ENCODE measurements around the gene RGS17.
"Not testable (repeated sequence)": the region's sequence is repeated elsewhere in the genome, so short reads cannot be mapped to it uniquely, and the experiment has no call there.

The RGS17 gene

DNA sequence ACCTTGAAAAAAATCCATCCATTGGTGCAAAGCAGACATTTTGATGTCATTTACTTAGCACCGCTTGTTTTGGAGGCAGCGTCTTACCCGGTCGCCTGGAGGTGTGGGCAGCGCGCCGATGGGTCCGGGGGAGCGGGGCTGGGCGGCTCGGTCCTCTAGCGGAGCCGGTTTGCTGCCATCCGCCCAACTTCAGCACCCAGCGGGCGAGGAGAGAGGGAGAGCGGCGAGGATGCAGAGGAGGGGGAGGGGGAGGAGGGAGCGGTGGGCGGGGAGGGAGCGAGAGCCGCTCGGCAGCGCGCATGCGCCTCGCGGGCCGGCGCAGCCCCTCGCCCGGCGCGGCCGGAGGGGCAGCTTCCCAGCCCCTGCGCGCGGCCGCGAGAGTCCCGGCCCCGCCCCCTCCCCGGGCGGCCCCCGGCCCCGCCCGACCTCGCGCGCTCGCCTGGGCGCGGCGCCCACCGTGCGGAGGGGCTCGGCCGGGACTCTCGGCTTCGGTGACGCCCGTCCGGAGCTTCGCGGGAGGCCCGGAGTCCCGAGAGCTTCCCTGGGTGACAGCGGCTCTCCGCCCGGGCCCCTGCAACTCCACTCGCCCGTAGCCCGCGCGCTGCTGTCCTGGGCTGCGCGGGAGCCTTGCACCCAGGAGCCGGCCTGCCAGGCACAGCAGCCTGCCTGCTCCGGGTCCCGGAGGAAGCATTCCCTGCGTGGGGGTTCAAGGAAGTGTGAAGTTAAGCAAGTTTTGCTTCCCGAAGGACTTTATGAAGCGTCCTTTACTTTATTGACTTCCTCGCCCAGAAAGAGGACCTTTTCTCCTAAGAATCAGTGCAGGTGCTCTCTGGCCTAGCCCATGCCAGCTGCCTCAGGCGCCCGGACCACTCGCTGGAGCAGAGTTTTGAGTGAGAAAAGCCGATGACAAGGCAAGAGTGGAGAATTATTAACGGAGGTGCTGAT is at the start of gene RGS17:
Gene RGS17 (minus strand): TSS at position 246 of the 945 bp plus-strand sequence. CDS start 87,264 bp downstream, outside the sequence.
- DNase-seq: peak; percentile 9

DNA sequence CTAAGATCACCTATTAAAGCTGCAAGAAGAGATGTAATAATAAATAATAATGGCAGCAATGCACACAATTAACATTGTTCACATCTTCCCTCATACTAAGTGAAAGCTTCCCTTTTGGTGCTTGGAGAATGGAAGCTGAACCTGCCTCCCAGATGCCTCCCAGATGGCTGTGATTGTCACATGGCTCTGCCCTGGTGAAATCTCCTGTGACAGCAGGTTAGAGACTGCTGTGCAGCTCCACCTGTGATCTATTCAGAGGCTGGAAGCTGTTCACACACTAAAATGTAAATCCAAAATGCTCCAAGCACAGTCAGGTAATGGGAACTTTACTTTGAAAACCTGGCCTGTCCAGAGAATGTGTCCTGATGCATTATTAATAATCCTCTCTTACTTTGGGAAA is 41.7 kb upstream of the RGS17 start:
- DNase-seq: no peak

- DNase-seq: peak; percentile 4
Measured at GRCh38 chr6:153170511-153170910, 39.4 kb upstream of the RGS17 start.

GRCh38 chr6:153167907-153168306 is 36.8 kb upstream of the RGS17 start:
- DNase-seq: no peak

GRCh38 chr6:153167061-153167891 is 36.2 kb upstream of the RGS17 start:
- peak; percentile 58 for DNase-seq

- DNase-seq: no peak
Measured at GRCh38 chr6:153162646-153163045, 31.6 kb upstream of the RGS17 start.

DNA sequence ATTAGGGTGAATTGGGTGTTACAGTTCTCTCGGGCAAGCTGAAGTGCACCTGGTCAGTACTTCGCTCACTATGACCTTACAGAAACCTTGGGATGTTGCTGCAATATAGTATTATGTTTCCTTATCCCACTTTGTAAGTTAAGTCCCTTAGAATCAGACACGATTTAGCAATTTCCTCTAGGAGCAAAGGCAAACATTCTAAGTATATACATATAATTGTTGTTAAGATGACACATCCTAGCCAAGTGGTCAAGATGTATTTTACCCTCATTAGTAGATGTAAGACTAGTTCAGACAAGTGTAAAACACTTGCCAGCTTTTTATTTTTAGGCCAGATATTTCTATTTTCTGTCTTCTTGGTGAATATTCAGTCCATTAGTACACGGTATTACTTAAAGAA is 31.1 kb upstream of the RGS17 start:
- DNase-seq: no peak

GRCh38 chr6:153160221-153160620 is 29.1 kb upstream of the RGS17 start:
- no peak for DNase-seq

DNA sequence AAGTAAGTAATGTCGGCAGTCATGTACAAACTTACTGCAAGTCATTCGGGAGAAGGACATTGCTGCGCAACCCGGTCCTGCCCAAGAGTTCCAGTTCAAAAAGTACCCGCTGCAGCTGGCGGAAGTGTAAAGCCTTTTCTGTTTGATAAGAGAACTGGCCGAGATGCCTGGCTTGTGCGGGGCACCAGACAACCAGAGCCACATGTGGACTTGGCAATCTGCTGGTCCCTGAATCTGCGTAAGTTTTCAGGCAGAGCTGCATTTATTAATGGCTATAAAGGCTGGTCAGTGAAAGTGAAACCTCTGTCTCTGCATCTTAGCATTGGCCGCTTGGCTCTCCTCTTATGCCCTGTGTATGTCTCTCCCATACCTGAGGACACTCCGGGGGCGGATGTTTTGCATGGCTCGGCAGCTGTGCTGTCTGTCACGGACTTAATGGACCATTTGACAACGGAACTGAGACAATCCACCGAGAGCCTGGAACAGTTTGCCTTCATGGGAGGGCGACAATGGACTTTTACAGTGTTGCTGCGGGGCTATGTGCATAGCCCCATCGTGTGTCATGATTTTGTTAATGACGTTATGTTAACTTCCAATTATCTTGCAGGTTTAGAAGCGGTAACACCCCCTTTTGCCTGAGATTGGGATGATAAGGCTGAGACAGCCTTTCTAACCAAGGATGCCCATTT is 19.8 kb upstream of the RGS17 start:
- DNase-seq: no peak

GRCh38 chr6:153150371-153150751 is 19.3 kb upstream of the RGS17 start:
- no peak for DNase-seq

GRCh38 chr6:153149891-153150290 is 18.8 kb upstream of the RGS17 start:
- DNase-seq: no peak

DNA sequence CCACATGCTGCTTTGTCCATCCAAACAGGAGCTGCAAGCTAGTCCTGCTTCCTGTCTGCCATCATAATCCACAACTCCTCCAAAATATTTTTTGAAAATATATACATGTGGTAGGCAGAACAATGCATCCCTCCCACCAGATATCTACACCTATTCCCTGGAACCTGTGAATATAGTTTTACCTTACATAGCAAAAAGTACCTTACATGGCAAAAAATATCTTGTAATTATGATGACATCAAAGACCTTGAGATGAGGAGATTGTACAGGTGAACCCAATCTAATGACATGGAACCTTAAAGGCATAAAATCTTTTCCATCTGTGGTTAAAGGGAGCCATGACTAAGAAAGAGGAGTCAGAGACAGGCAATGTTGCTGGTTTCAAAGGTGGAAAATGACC is 15.3 kb upstream of the RGS17 start:
- no peak for DNase-seq

DNA sequence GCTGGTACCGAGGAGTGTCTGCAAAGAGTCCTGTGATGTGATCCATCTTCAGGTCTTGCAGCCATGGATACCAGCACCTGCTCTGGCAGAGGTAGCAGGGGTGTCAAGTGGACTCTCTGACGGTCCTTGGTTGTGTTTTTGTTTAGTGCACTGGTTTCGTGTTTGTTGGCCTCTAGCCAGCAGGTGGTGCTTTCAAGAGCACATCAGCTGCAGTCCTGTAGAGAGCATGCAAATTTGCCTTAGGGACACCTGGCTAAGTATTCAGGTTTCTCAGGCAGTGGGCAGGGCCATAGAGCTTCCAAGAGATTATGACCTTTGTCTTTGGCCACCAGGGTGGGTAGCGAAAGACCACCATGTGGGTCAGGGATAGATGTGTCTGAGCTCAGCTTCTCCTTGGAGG is 14.5 kb upstream of the RGS17 start:
- no peak for DNase-seq

DNA sequence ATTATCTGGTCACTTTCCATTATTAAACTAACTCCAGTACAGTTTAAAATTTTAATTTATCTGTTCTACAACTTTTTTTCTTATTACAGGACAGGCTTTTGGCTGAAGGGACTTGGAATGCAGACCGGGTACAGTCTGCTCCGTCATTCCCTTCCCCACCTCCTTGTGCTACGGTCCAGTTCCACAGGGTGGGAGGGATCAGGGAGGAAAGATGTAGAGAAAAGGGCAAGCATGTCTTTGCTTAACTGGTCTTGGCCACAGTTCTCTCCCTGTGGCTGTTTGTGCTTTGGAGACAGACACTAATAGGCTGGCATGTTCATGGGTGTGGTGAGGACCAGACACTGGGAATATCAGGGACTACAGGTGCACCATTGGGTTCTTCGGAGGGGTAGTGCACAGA is 12.1 kb upstream of the RGS17 start:
- DNase-seq: no peak

- no peak for DNase-seq
Measured at GRCh38 chr6:153140299-153140698, 9.2 kb upstream of the RGS17 start.

DNA sequence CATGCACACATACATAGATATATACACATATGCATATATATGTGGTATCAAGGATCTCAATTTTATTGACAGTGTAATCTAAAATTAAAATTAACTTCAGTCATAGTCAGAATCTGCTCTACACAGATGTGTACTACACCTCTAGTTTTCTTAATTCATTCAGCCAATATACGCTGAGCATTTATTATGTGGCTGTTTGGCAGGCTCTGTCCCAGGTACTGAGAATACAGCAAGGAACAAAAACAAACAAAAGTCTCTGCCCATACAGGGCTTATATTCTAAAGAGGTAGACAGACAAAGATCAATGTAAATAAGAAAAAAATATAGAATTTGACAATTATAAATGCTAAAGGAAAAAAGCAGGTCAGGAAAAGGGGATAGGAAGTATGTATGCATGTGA is 7.8 kb upstream of the RGS17 start:
- DNase-seq: no peak

GRCh38 chr6:153135681-153136080 is 4.6 kb upstream of the RGS17 start:
- no peak for DNase-seq

DNA sequence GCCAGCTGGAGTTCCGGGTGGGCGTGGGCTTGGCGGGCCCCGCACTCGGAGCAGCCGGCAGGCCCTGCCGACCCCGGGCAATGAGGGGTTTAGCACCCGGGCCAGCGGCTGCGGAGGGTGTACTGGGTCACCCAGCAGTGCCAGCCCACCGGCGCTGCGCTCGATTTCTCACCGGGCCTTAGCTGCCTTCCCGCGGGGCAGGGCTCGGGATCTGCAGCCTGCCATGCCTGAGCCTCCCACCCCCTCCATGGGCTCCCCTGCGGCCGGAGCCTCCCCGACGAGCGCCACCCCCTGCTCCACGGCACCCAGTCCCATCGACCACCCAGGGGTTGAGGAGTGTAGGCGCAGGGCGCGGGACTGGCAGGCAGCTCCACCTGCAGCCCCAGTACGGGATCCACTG is 2.6 kb upstream of the RGS17 start:
- DNase-seq: not testable (repeated sequence)

- no peak for DNase-seq
Measured at GRCh38 chr6:153130515-153131036, 506 bp downstream of the RGS17 start.

DNA sequence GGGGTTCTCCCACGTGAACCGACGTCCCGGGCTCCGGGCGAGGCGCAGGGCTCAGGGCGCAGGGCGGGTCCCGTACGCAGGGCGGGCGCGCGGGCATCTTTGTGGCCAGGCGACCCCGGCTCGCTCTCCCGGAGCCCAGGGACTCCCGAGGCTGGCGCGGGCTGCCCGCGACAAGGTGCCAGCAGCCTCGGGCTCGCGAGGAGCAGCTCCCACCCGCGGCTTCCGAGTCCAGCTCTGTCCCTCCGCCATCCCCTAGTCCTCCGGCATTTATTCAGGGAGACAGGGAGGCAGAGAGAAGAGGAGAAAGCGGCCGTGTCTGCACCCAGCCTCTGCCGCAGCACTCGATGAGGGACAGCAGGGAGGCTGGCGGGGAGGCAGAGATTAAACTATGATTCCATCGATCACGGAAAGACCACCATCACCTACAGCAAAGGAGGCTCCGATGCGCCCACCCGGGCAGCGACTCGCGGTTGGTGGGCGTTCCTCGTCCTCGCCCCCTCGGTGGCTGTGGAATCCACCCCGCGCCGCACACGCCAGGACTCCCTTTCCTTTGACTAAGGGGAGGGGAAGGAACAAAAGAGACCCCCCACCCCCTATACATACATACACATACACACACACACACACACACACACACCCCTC is 1.1 kb downstream of the RGS17 start:
- DNase-seq: no peak

GRCh38 chr6:153126218-153126617 is 4.9 kb downstream of the RGS17 start:
- no peak for DNase-seq

GRCh38 chr6:153125032-153125431 is 6.0 kb downstream of the RGS17 start:
- no peak for DNase-seq

GRCh38 chr6:153123801-153124200 is 7.3 kb downstream of the RGS17 start:
- no peak for DNase-seq

All from NCI-H226 (cell line).